IPS DF 4.7 (cell line): Measurements from ENCODE around the gene POMGNT2.
"Not testable (repeated sequence)": the region's sequence is repeated elsewhere in the genome, so short reads cannot be mapped to it uniquely, and the experiment has no call there.

ENCODE experiments used
- DNase-seq: peaks from one replicate; pipeline ENCODE4 v3.0.0-alpha.2; 2013; ENCODE audit warnings: low spot score; ENCODE audit errors: extremely low read depth

The POMGNT2 gene

GRCh38 chr3:43075904-43076661 lies 29.8 kb downstream of the POMGNT2 start:
- DNase-seq = no peak

GRCh38 chr3:43074901-43075689 lies 30.8 kb downstream of the POMGNT2 start:
- no peak for DNase-seq

- DNase-seq = no peak
Measured at GRCh38 chr3:43074482-43074881, 31.4 kb downstream of the POMGNT2 start.

- DNase-seq = no peak
Measured at GRCh38 chr3:43073836-43074220, 32.1 kb downstream of the POMGNT2 start.

GRCh38 chr3:43073116-43073835 lies 32.6 kb downstream of the POMGNT2 start:
- no peak for DNase-seq

GRCh38 chr3:43072361-43072760 lies 33.5 kb downstream of the POMGNT2 start:
- DNase-seq = no peak

- DNase-seq = peak; percentile 36
Measured at GRCh38 chr3:43071313-43071893, 34.5 kb downstream of the POMGNT2 start.

- not testable (repeated sequence) for DNase-seq
Measured at GRCh38 chr3:43070670-43071069, 35.2 kb downstream of the POMGNT2 start.

GRCh38 chr3:43063114-43063513 lies 42.8 kb downstream of the POMGNT2 start:
- no peak for DNase-seq

- no peak for DNase-seq
Measured at GRCh38 chr3:43062564-43063040, 43.3 kb downstream of the POMGNT2 start.

GRCh38 chr3:43062040-43062563 lies 43.8 kb downstream of the POMGNT2 start:
- no peak for DNase-seq

- no peak for DNase-seq
Measured at GRCh38 chr3:43061101-43061895, 44.6 kb downstream of the POMGNT2 start.

GRCh38 chr3:43059456-43059855 lies 46.4 kb downstream of the POMGNT2 start:
- no peak for DNase-seq

- no peak for DNase-seq
Measured at GRCh38 chr3:43055806-43056770, 49.8 kb downstream of the POMGNT2 start.

- DNase-seq = no peak
Measured at GRCh38 chr3:43055393-43055792, 50.5 kb downstream of the POMGNT2 start.

- DNase-seq = no peak
Measured at GRCh38 chr3:43054754-43055153, 51.1 kb downstream of the POMGNT2 start.

GRCh38 chr3:43053291-43053690 lies 52.6 kb downstream of the POMGNT2 start:
- DNase-seq = no peak

- DNase-seq = no peak
Measured at GRCh38 chr3:43048470-43048869, 57.4 kb downstream of the POMGNT2 start.

GRCh38 chr3:43046583-43046982 lies 59.3 kb downstream of the POMGNT2 start:
- DNase-seq = no peak
